Activated T-cell treated with anti-CD3 and anti-CD28 coated beads, Interleukin-2, amount 50 U/mL, for 4 hours (primary cell): ENCODE results near the gene CHRNB4. TPM values are rescaled to one million over a fixed set of nuclear protein-coding genes. Genes with fewer than 3 reads are reported as not detected.
"Not testable (repeated sequence)": the region's sequence is repeated elsewhere in the genome, so short reads cannot be mapped to it uniquely, and the experiment has no call there.

Experiments
- ATAC-seq, 2 donors: fragments of 200-7000 bp; cut with Tn5 transposase; one replicate each; pipeline ENCODE4 v1.10.0; 2021
- DNase-seq: peaks from one replicate; pipeline ENCODE4 v3.0.0-alpha.2; 2020
- H3K27me3 Mint-ChIP-seq: one replicate; pipeline ENCODE4 v1.8.0; 2021; ENCODE audit warnings: low read depth, mixed read lengths
- H3K36me3 Mint-ChIP-seq: one replicate; pipeline ENCODE4 v1.8.0; 2022; ENCODE audit warnings: mixed read lengths; ENCODE audit not compliant: insufficient read depth
- H3K4me1 Mint-ChIP-seq: one replicate; pipeline ENCODE4 v1.8.0; 2021; ENCODE audit warnings: low read depth, mixed read lengths
- H3K4me3 Mint-ChIP-seq: one replicate; pipeline ENCODE4 v1.8.0; 2021; ENCODE audit warnings: mild to moderate bottlenecking, moderate library complexity, mixed read lengths
- H3K9me3 Mint-ChIP-seq: one replicate; pipeline ENCODE4 v1.8.0; 2021; ENCODE audit warnings: mixed read lengths
- total RNA-seq, 3 donors: library from RNA; stranded (reverse); gene quantifications; one replicate each; pipeline ENCODE4 v1.2.1, GENCODE V29; 2021

Gene CHRNB4
- total RNA-seq, 3 donors from 2014 or later: not detected

GRCh38 chr15:78620021-78620526 is 20.9 kb downstream of the CHRNB4 start:
- H3K9me3 Mint-ChIP-seq: no peaks in the 10 kb centered on the region
- peaks cover 10% of the 10 kb centered on the region for H3K4me1 Mint-ChIP-seq
- no peak overlapping the region for H3K4me3 Mint-ChIP-seq
- ATAC-seq: peak; percentile 24 to 28
- peaks cover 46% of the 10 kb centered on the region for H3K27me3 Mint-ChIP-seq
- H3K36me3 Mint-ChIP-seq: no peaks in the 10 kb centered on the region
- DNase-seq: no peak

GRCh38 chr15:78619022-78619950 is 21.7 kb downstream of the CHRNB4 start:
- H3K36me3 Mint-ChIP-seq: no peaks in the 10 kb centered on the region
- peaks cover 10% of the 10 kb centered on the region for H3K4me1 Mint-ChIP-seq
- no peaks in the 10 kb centered on the region for H3K9me3 Mint-ChIP-seq
- no peak overlapping the region for H3K4me3 Mint-ChIP-seq
- peaks cover 43% of the 10 kb centered on the region for H3K27me3 Mint-ChIP-seq
- ATAC-seq (no peak), DNase-seq (no peak)

GRCh38 chr15:78618490-78618934 is 22.5 kb downstream of the CHRNB4 start:
- H3K27me3 Mint-ChIP-seq: peaks cover 38% of the 10 kb centered on the region
- no peak overlapping the region for H3K4me3 Mint-ChIP-seq
- DNase-seq (peak; percentile 78), ATAC-seq (peak; percentile 37 to 44)
- H3K36me3 Mint-ChIP-seq: no peaks in the 10 kb centered on the region
- H3K4me1 Mint-ChIP-seq: peaks cover 10% of the 10 kb centered on the region
- H3K9me3 Mint-ChIP-seq: no peaks in the 10 kb centered on the region

GRCh38 chr15:78618064-78618463 is 22.9 kb downstream of the CHRNB4 start:
- no peak for ATAC-seq
- Mint-ChIP-seq H3K4me1 (peaks cover 10% of the 10 kb centered on the region), H3K9me3 (no peaks in the 10 kb centered on the region), H3K36me3 (no peaks in the 10 kb centered on the region), H3K4me3 (no peak overlapping the region), H3K27me3 (peaks cover 35% of the 10 kb centered on the region)
- no peak for DNase-seq

GRCh38 chr15:78617516-78617915 is 23.5 kb downstream of the CHRNB4 start:
- DNase-seq (no peak), ATAC-seq (no peak)
- Mint-ChIP-seq H3K9me3 (no peaks in the 10 kb centered on the region), H3K36me3 (no peaks in the 10 kb centered on the region), H3K4me1 (peaks cover 10% of the 10 kb centered on the region), H3K27me3 (peaks cover 34% of the 10 kb centered on the region), H3K4me3 (no peak overlapping the region)

GRCh38 chr15:78617076-78617475 is 23.9 kb downstream of the CHRNB4 start:
- H3K4me1 Mint-ChIP-seq: peaks cover 10% of the 10 kb centered on the region
- no peak overlapping the region for H3K4me3 Mint-ChIP-seq
- ATAC-seq (no peak), DNase-seq (no peak)
- no peaks in the 10 kb centered on the region for H3K36me3 Mint-ChIP-seq
- no peaks in the 10 kb centered on the region for H3K9me3 Mint-ChIP-seq
- H3K27me3 Mint-ChIP-seq: peaks cover 32% of the 10 kb centered on the region

- Mint-ChIP-seq H3K27me3 (peaks cover 26% of the 10 kb centered on the region), H3K36me3 (no peaks in the 10 kb centered on the region), H3K4me1 (peaks cover 8% of the 10 kb centered on the region), H3K9me3 (no peaks in the 10 kb centered on the region), H3K4me3 (no peak overlapping the region)
- ATAC-seq (no peak), DNase-seq (no peak)
Measured at GRCh38 chr15:78616506-78616905, 24.5 kb downstream of the CHRNB4 start.

GRCh38 chr15:78615151-78615589 is 25.8 kb downstream of the CHRNB4 start:
- ATAC-seq (no peak), DNase-seq (no peak)
- H3K27me3 Mint-ChIP-seq: peaks cover 23% of the 10 kb centered on the region
- peaks cover 7% of the 10 kb centered on the region for H3K4me1 Mint-ChIP-seq
- H3K4me3 Mint-ChIP-seq: no peak overlapping the region
- no peaks in the 10 kb centered on the region for H3K36me3 Mint-ChIP-seq
- no peaks in the 10 kb centered on the region for H3K9me3 Mint-ChIP-seq

- Mint-ChIP-seq H3K36me3 (no peaks in the 10 kb centered on the region), H3K9me3 (no peaks in the 10 kb centered on the region), H3K4me3 (no peak overlapping the region), H3K4me1 (peaks cover 4% of the 10 kb centered on the region), H3K27me3 (peaks cover 14% of the 10 kb centered on the region)
- ATAC-seq (no peak), DNase-seq (no peak)
Measured at GRCh38 chr15:78614021-78614420, 27.0 kb downstream of the CHRNB4 start.

- H3K4me1 Mint-ChIP-seq, DNase-seq, H3K4me3 Mint-ChIP-seq, ATAC-seq, H3K9me3 Mint-ChIP-seq, H3K36me3 Mint-ChIP-seq: not testable (repeated sequence)
- peaks cover 20% of the 10 kb centered on the region for H3K27me3 Mint-ChIP-seq
Measured at GRCh38 chr15:78609551-78609950, 31.5 kb downstream of the CHRNB4 start.

GRCh38 chr15:78605680-78606079 is 35.3 kb downstream of the CHRNB4 start:
- ATAC-seq: no peak
- Mint-ChIP-seq H3K27me3 (peaks cover 42% of the 10 kb centered on the region), H3K4me1 (no peaks in the 10 kb centered on the region), H3K9me3 (no peaks in the 10 kb centered on the region), H3K4me3 (no peak overlapping the region), H3K36me3 (no peaks in the 10 kb centered on the region)
- no peak for DNase-seq

GRCh38 chr15:78605201-78605600 is 35.8 kb downstream of the CHRNB4 start:
- no peaks in the 10 kb centered on the region for H3K4me1 Mint-ChIP-seq
- H3K9me3 Mint-ChIP-seq: no peaks in the 10 kb centered on the region
- no peak for ATAC-seq
- H3K27me3 Mint-ChIP-seq: peaks cover 41% of the 10 kb centered on the region
- no peaks in the 10 kb centered on the region for H3K36me3 Mint-ChIP-seq
- no peak for DNase-seq
- no peak overlapping the region for H3K4me3 Mint-ChIP-seq

- DNase-seq: no peak
- ATAC-seq: no peak
- H3K9me3 Mint-ChIP-seq: no peaks in the 10 kb centered on the region
- peaks cover 39% of the 10 kb centered on the region for H3K27me3 Mint-ChIP-seq
- H3K4me1 Mint-ChIP-seq: no peaks in the 10 kb centered on the region
- no peak overlapping the region for H3K4me3 Mint-ChIP-seq
- no peaks in the 10 kb centered on the region for H3K36me3 Mint-ChIP-seq
Measured at GRCh38 chr15:78604420-78604819, 36.6 kb downstream of the CHRNB4 start.

GRCh38 chr15:78603467-78603866 is 37.5 kb downstream of the CHRNB4 start:
- ATAC-seq (no peak), DNase-seq (no peak)
- Mint-ChIP-seq H3K4me1 (no peaks in the 10 kb centered on the region), H3K4me3 (no peak overlapping the region), H3K27me3 (peaks cover 36% of the 10 kb centered on the region), H3K36me3 (no peaks in the 10 kb centered on the region), H3K9me3 (no peaks in the 10 kb centered on the region)

- H3K4me1 Mint-ChIP-seq: no peaks in the 10 kb centered on the region
- H3K27me3 Mint-ChIP-seq: peaks cover 18% of the 10 kb centered on the region
- DNase-seq (no peak), ATAC-seq (no peak)
- H3K36me3 Mint-ChIP-seq: no peaks in the 10 kb centered on the region
- no peak overlapping the region for H3K4me3 Mint-ChIP-seq
- H3K9me3 Mint-ChIP-seq: no peaks in the 10 kb centered on the region
Measured at GRCh38 chr15:78599189-78599588, 41.8 kb downstream of the CHRNB4 start.
